GM12864 (cell line): ENCODE results near the gene DBI.

Source experiments
- DNase-seq: peaks from one replicate; pipeline ENCODE4 v3.0.0-alpha.2; 2011; ENCODE audit warnings: low read depth
- H3K4me3 ChIP-seq: 2 replicates; pipeline ENCODE4 v1.5.1; 2011; ENCODE audit warnings: mild to moderate bottlenecking, low read depth, low read length, control low read depth
- TF ChIP-seq, protein P1 (sequence below): IDR thresholded peaks from 2 replicates; pipeline ENCODE4 v1.5.1; 2011; ENCODE audit warnings: low read depth, mild to moderate bottlenecking, moderate library complexity, low read length, control low read depth, inconsistent platforms; ENCODE audit errors: missing control alignments

DBI gene

DNA sequence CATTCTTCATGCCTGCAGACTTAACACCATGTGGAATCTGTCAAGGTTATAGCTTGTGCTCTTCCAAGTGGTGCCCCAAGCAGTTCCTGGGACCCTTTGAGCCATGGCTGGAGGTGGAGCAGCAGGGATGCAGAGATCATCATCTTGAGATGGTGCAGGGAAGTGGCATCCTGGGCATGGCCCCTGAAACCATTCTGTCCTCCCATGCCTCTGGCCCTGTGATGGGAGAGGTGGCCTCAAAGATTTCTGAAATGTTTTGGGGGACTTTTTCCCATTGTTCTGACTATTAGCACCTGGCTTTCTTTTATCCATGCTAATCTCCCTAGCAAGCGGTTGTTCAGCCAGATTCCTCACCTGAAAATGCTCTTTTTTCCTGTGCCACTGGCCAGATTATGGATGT, 54.5 kb downstream of the DBI start:
- H3K4me3 ChIP-seq: no peak overlapping the region
- no peak for DNase-seq
- TF ChIP-seq, protein P1, sequence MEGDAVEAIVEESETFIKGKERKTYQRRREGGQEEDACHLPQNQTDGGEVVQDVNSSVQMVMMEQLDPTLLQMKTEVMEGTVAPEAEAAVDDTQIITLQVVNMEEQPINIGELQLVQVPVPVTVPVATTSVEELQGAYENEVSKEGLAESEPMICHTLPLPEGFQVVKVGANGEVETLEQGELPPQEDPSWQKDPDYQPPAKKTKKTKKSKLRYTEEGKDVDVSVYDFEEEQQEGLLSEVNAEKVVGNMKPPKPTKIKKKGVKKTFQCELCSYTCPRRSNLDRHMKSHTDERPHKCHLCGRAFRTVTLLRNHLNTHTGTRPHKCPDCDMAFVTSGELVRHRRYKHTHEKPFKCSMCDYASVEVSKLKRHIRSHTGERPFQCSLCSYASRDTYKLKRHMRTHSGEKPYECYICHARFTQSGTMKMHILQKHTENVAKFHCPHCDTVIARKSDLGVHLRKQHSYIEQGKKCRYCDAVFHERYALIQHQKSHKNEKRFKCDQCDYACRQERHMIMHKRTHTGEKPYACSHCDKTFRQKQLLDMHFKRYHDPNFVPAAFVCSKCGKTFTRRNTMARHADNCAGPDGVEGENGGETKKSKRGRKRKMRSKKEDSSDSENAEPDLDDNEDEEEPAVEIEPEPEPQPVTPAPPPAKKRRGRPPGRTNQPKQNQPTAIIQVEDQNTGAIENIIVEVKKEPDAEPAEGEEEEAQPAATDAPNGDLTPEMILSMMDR: no peak

DNA sequence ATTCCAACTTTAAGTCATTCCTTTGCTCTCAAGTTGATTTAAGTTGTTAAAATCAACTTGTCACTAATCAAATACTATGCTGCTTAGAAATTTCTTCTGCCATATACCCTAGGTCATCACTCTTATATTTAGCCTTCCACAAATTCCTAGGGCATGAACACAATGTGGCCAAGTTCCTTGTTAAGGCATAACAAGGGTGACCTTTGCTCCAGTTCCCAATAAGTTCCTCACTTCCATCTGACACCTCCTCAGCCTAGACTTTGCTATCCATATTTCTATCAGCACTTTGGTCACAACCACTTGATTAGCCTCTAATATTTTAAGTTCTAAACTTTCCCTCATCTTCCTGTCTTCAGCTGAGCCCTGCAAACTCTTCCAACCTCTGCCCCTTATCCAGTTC, 55.0 kb downstream of the DBI start:
- no peak for DNase-seq
- no peak overlapping the region for H3K4me3 ChIP-seq
- TF ChIP-seq, protein P1: no peak
